HG03469 (cell line): Measurements from ENCODE around the gene CAPN12.

Experiments used
- ATAC-seq: cut with Tn5 transposase; IDR thresholded peaks from one replicate; pipeline ENCODE4 v1.9.1; 2021; ENCODE audit warnings: mild to moderate bottlenecking, moderate library complexity, moderate number of reproducible peaks; ENCODE audit not compliant: unreplicated experiment

CAPN12 gene

DNA sequence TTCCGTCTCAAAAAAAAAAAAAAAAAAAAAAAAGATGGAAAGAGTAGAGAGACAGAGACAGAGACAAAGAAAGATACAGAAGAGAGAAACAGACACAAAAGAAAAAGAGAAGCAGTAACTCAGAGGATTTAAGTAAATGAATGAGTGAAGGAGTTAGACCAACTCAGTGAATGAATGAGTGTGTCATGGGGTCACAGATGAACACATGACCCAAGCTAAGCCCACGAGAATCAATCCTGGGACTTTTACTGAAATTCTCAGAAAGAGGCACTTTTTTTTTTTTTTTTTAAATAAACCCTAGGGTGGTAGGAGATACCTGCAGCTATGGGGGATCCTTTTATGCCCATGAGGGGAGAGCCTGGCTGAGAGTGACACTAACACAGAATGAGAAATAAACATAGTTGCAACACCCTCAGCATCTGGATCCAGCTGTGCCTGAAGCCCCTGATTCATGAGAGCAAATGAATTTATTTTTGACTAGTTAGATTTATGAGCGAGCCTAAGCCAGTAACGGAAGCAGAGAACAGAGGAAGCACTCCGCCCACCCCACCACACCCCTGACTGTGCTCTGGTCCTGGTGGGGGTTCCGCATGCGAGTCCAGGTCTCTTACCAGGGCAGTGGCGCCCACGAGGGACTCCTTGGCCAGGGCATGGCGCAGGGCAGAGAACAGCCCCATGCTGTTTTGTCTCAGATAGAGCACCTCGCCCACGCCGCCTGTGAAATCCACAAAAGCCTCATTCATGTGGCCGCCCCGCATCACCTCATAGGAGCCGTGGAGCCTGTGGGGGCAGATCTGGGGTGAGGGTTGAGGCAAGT lies 4.6 kb downstream of the CAPN12 start:
- no peak for ATAC-seq

DNA sequence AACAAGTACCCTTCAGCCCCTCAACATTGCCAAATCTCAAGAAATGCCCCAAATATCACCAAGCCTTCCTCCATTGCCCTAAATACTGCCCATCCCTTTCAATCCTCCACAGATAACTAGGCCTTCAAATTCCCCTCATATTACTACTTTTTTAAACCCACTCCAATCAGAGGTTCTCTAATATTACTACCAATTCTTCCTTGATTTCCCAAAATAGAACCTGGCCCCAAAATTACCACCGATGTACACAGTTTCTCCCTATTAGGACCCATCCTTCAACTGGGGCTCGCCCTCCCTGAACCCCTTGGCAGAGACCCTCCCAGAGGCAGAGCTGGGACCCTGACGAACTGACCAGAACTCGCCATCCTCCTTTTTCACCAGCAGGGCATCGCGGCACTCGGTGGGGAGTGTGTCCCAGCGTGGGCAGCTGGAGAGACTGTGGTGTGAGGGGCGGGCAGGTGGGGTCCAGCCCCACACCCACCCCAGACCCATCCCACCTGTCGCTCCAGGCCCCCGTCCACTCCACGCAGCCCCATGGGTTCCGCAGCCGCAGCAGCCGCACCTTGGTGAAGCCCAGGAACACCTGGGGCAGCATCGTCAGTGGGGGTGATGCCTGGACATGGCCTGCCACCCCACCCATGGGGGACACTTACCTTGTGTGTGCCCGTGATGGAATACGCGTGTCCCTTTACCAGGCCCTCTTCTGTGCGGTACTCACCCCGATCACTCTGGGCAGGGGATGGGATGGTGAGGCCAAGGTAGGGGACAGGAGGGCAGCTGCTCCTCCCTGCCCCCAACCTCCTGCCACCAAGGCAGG lies 6.1 kb downstream of the CAPN12 start:
- no peak for ATAC-seq

DNA sequence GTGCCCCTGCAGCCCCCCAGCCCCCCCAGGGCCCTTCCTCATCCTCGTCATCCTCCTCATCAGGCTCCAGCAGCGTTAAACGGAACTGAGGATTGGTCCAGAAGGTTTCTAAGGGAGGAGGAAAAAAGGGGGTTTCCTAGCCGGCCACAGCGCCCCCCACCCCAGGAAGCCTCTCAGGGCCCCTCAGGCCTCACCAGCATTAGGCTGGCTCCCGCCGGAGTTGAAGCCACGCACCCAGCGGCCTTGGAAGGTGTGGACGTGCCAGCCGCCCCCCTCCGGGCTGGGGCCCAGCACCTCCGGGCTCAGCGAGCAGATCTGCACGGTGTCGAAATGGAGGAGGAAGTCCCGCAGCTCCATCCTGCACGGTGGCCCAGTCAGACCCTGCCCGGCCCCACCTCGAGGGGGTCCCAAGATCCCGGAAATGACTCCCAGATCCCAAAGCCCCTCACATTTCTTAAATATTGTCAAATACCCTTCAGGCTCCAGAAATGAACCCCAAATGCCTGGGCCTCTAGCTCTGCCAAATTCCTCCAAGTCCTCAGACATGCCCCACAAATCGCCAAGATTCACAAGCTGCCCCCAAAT lies 6.9 kb downstream of the CAPN12 start:
- ATAC-seq = no peak

DNA sequence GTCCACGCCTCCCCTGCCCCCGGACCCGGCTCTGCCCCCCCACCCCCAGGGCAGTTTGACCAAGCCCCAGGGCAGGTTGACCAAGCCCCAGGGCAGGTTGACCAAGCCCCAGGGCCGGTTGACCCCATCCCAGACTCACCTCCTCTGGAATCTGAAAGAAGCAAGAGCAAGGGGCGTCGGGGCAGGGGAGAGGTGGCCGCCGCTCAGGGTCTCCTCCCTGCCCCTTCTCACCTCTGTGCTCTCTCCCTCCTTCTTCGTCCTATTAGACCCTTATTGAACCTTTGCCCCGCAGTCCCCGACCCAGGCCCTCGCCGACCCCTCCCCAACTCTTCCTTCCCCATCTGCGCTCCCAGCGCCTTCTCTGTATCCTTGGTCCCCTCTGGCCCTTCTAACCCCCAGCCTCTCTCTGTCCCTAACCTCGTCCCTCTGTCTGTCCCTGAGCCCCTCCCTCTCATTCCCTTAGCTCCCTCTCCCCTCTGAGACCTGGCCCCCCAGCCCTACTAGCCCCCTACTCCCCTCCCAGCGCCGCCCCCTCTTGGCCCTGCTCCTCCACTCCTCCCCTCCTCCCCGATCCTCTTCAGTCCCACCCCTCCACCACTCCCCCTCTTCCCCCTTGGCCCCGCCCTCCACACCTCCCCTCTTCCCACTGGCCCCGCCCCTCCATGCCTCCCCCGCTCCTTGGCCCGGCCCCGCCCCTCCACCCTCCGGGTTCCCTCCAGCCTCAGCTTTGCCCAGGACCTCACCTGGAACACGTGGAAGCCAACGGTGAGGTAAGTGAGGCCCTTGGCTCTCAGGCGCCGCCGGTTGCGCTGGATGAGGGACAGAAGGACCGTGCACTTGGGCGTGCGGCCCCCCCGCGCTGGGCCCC lies 7.6 kb downstream of the CAPN12 start:
- no peak for ATAC-seq

DNA sequence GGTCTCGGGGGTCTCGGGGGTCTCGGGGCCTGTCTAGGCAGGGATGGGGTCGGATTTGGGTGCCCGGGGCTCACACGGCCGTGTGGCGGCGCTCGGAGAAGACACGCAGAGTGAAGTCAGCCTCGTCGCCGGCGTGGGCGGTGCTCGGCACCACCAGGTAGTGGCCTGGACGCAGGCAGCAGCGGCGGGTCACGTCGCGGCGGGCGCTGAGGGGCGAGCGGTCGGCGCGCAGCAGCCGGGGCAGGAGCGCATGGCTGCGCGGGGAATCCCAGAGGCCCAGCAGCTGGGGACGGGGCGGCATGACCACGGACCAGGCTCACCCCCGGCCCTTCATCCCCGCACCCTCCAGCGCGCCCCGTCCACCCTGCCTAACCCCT lies 8.2 kb downstream of the CAPN12 start:
- ATAC-seq = no peak

DNA sequence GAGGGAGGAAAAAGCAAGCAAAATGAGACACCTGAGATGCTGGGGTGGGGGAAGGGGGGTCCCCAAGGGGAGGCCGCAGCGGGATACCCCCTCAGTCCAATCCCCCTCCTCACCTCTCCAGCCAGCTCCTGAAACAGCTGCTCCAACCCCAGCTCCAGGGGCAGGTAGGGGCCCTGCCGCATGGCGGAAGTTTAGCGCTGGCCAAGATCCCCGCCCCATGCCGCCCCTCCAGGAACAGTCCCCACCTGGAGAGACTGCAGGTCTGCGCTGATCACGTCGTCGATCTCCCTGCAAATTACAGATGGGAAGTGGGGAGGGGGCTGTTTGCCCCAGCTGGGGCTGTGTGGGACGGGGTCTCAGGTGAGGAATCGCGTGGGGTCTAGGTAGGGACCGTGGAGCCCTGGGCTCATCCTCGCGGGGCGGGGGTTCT lies 9.0 kb downstream of the CAPN12 start:
- no peak for ATAC-seq

DNA sequence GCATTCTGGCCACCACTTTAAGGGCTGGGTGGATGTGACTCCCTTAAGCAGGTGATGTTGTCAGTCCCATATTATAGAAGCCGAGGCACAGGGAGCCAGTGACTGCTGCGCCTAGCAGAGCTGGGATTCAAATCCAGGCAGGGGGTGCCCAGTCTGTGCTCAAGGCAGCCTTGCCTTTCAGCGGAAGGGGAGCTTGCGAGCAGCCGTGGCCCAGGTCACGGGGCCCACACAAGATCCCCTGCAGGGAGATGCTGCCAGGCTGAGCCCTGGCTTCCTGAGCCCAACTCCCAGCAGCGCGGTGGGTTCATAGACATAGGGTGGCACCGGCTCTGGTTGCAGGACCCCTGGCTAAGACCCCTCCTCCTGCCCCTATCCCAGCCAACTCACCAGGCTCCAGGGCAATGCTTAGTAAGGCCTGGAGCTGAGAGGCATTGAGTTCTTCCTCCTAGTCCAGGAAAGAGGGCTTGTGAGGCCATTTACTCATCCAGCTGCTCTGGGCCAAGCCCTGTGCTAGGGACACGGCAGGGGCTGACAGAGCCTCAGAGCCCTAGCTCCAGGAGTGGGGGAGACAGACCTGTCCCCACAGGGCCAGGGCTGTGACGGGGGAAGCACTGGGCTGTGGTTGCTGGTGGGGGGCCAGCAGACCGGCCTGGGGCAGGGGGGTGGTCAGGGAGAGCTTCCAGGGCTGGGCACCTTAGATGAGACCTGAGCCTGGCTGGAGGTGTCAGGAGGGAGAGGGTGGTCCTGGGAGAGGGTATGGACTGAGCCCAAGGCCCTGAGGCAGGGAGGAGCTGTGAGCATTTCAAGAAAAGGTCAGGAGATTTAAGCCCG lies 9.6 kb downstream of the CAPN12 start:
- no peak for ATAC-seq

DNA sequence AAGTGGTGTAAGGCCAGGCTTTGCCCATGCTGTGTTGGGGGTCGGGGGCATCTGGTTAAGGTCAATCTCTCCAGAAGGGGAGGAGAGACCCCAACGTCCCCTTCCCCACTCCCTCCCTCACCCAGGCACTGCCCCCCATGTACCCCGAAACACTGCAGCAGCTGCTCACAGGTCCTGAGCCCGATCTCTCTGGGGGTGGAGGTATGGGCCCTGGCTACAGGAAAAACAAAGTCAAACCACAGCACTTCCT lies 10.2 kb downstream of the CAPN12 start:
- no peak for ATAC-seq

DNA sequence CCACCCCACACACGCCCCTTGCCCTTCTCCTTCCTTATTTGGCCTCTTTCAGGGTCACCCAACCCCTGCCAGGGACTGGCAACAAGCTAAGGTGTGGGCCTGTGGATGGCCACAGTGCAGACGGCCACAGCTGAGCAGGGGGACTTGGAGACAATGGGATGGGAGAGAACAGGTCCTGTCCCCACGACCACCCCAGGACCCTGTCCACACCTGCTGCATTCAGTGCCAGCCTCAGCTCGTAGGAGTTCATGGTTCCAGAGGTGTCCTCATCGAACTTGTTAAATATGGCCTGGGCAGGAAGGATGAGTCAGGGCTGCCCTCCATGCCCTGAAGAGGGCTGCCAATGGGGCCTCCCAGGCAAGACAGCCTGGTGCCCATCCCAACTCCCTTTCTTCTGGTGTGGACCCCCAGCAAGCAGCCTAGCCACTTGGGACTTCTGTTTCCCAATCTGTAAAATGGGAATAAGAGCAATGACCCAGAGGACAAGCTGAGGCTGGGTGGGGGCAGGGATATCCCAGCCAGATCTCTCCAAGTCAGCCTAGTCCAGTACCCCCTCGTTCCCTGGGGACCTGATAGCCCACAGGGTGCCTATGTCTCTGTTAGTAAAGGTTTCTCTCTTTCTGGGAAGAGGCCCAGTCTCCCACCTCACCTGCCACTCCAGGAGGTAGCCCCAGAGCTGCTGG lies 10.6 kb downstream of the CAPN12 start:
- ATAC-seq = no peak

DNA sequence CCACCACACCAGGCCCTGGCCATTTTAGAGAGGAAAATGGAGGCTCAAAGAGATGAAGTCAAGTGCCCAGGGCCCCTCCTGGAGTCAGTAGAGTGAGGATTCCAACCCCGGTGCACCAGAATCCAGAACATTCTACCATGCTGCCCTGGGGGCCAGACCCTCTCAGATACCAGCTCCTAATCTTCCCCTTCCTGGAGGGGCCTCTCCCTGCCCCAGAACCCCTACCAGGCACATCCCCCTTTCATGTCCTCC lies 11.1 kb downstream of the CAPN12 start:
- ATAC-seq = no peak

DNA sequence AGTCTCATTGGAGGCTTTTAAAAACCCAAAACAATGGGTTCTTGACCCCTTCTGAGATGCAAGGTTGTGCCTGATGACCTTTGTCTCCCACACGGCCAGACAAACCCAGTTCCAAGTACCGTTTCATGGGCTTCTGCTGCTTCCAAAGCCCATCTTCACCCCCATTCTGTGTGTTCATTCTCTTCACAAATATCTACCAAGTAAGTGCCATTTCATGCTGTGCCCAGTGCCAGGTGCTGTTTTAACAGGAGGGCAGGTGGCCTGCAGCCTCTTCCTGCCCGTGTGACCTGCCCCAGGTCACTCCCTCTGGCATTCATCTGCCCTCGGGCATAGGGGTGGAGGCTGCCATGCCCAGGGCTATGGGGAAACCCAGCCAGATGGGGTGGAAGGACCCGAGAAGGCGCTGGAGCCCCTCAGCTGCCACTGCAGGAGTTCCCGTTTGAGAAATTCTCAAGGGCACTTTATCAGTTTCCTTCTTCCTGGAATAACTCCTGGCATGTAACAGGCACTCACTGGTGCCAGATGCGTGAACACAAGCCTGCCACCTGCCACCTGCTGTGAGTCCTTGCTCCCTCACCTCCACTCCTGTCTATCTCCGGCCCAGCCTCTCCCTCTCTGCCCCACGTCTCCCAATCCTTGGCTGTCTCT lies 12.5 kb downstream of the CAPN12 start:
- no peak for ATAC-seq

DNA sequence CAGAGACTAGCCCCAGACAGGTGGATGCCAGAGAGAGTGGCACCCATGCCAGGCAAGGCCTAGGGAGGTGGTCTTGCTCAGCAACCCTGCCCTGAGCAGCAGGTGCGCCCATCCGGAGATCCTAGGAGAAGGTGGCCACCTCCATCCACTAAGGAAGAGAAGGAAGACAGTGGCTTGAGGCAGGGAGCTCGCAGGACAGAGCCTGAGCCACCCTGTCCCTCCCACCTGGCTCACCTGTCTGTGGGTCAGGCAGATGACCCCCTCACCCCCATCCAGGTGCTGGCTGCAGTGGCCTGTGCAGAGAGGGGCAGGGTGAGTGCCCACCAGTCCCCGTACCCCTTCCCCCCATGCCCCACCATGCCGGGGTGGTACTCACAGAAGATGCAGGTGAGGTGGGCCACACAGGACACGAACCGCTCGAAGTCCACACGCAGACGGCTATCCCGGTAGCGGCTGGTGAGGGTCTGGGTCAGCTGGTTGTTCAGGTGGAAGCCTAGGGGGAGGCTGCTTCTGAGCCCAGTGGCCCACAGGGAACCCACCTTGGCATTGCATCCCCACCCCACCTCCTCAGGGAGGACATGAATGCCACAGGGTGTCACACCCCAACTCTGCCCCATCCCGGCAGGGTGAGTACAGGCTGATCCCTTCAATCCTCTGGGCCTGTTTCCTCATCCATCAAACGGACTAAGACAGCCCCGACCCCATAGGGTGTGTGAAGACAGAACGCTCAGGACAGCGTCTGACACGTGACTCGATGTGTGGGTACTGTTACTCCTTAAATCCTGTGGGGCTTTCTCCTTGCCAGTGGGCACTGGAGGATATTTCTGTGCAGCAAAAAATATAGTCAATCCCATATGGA lies 13.3 kb downstream of the CAPN12 start:
- no peak for ATAC-seq

DNA sequence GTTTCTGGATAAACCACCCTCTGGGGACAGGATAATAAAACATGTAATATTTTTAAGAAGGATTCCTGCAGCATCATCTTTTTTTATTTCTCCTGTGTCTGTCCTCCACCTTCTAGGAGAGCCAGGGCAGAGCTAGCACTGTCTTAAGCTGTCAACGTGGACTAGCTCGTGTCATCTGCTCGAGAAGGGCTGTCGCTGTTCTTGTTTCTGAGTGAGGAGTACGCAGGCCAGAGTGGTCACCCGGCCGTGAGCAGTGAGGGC lies 13.9 kb downstream of the CAPN12 start:
- no peak for ATAC-seq

DNA sequence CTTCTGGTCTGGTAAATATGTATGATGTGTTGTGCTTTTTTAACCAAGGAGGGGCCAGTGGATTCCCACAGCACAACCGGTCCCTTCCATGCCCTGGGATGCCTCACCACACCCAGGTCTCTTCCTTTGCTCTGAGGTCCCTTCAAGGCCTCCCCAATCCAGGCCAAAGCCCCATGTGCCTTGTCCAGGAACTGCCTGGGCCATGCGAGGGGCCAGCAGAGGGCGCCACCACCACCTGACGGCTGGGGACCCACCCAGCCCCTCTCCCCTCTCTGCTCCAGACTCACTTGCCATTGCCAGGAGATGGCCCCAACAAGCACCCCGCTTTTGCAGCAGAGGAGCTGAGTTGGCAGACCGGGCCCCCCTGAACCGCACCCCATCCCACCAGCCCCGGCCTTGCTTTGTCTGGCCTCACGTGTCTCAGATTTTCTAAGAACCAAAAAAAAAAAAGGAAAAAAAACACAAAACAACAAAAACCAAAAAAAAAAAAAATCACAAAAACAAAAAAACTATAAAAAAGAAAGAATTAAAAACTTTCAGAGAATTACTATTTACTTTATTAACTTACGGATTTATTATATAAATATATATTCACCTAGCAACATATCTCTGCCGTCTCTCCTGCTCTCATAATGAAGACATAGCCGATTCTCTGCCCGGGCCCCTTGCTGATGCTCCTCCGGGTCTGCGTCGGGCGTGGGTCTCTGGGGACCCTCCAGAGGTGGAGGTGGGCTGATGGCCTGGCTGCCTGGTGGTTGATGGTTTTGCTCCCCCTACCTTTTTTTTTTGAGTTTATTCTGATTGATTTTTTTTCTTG lies 14.4 kb downstream of the CAPN12 start:
- no peak for ATAC-seq

DNA sequence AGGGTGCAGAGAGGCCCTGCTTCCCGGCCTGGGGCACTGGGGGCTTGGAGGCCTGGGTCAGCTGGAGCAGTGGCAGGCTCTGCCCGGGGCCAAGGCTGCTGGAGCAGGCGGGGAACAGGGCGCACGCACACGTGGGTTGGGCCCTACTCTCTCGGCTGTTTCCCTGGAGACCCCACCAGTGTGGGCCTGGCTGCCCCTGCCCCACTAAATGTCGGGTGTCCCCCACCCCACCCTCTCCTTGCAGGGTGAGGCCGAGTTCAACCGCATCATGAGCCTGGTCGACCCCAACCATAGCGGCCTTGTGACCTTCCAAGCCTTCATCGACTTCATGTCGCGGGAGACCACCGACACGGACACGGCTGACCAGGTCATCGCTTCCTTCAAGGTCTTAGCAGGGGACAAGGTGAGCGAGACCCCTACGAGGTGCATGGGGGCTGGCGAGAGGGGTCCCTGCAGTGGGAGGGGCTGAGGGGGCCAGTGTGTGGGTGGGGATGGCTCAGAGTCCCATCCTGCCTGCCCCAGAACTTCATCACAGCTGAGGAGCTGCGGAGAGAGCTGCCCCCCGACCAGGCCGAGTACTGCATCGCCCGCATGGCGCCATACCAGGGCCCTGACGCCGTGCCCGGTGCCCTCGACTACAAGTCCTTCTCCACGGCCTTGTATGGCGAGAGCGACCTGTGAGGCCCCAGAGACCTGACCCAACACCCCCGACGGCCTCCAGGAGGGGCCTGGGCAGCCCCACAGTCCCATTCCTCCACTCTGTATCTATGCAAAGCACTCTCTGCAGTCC lies 15.3 kb downstream of the CAPN12 start:
- ATAC-seq = no peak

DNA sequence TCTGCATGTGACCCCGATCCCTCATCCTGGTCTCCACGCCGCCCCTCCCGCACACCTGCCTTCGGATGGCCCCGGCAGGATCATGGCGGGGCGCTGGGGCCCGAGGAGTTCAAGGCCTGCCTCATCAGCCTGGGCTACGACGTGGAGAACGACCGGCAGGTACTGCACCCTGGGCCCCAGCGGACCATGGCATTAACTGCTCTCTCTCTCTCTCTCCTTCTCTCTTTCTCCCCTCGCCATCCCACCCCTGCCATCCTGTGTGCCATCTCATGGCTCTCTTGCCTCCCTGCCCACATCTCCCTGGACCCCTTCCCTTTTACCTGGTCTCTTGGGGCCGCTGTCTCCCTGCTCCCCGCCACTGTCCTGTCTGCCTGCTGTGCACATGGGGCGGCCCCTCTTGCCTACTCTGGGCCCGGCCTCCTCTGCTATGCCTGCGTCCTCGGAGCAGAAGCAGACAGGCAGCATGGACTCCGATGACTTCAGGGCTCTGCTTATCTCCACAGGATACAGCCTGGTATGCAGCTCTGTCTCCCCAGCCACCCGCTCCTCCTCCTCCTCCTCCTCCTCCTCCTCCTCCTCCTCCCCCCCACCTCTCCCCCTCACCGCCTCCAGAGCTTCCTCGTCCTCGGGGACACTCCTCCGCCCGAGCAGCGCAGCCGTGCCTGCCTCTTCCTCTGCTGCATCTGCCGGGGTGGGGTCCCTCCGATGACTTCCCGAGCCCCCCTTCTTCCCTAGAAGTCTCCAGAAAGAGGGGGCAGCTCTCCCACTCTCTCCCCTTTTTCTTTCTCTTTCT lies 16.2 kb downstream of the CAPN12 start:
- ATAC-seq = no peak
